ENCODE data around the gene HLCS.
"Not testable (repeated sequence)": the region's sequence is repeated elsewhere in the genome, so short reads cannot be mapped to it uniquely, and the experiment has no call there.

DNA sequence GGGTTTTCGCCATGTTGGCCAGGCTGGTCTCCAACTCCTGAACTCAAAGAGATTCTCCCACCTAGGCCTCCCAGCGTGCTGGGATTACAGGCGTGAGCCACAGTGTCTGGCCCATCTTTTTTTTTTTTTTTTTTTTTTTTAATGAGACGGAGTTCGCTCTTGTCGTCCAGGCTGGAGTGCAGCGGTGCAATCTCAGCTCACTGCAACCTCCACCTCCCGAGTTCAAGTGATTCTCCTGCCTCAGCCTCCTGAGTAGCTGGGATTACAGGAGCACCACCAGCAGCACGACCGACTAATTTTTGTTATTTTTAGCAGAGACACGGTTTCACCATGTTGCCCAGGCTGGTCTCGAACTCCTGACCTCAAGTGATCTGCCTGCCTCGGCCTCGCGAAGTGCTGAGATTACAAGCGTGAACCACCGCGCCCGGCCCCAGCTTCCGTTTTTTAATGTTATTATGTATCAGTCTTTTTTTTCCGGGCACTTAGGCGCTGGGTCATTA lies 22.8 kb upstream of the HLCS start:
- not testable (repeated sequence) for TF ChIP-seq EZH2phosphoT487 (IDR thresholded peaks at IDR 0.05; ENCODE audit: low read length)
- TF ChIP-seq, protein P1, sequence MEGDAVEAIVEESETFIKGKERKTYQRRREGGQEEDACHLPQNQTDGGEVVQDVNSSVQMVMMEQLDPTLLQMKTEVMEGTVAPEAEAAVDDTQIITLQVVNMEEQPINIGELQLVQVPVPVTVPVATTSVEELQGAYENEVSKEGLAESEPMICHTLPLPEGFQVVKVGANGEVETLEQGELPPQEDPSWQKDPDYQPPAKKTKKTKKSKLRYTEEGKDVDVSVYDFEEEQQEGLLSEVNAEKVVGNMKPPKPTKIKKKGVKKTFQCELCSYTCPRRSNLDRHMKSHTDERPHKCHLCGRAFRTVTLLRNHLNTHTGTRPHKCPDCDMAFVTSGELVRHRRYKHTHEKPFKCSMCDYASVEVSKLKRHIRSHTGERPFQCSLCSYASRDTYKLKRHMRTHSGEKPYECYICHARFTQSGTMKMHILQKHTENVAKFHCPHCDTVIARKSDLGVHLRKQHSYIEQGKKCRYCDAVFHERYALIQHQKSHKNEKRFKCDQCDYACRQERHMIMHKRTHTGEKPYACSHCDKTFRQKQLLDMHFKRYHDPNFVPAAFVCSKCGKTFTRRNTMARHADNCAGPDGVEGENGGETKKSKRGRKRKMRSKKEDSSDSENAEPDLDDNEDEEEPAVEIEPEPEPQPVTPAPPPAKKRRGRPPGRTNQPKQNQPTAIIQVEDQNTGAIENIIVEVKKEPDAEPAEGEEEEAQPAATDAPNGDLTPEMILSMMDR (IDR thresholded peaks at IDR 0.05; ENCODE audit: low read length), result not testable (repeated sequence)
